Calu3 (cell line): ENCODE measurements around the gene CNDP2. TPM values are rescaled to one million over a fixed set of nuclear protein-coding genes. Genes with fewer than 3 reads are reported as not detected.

Experiments
- BruUV-seq: library from RNA; stranded (reverse); fragments of 400-500 nt; replicated peaks from 2 replicates; lab custom pipeline; 2021; lab: Mats Ljungman, UMichigan
- CTCF ChIA-PET: fragments of 300-600 bp; sonication (Branson Sonifier 250); formaldehyde crosslinking; loops from one replicate; lab custom pipeline; 2022; ENCODE audit warnings: antibody characterized with exemption; lab: Charles Lee
- DNase-seq: peaks from one replicate; pipeline ENCODE4 v3.0.0; 2022
- H3K27ac Mint-ChIP-seq: one replicate; pipeline ENCODE4 v1.8.0; 2022; ENCODE audit warnings: mixed read lengths; ENCODE audit not compliant: unreplicated experiment
- H3K27me3 Mint-ChIP-seq: one replicate; pipeline ENCODE4 v1.8.0; 2022; ENCODE audit warnings: mixed read lengths; ENCODE audit not compliant: unreplicated experiment
- H3K36me3 Mint-ChIP-seq: one replicate; pipeline ENCODE4 v1.8.0; 2022; ENCODE audit warnings: mild to moderate bottlenecking, moderate library complexity, mixed read lengths; ENCODE audit not compliant: insufficient read depth, unreplicated experiment
- H3K4me1 Mint-ChIP-seq: one replicate; pipeline ENCODE4 v1.8.0; 2022; ENCODE audit warnings: mild to moderate bottlenecking, low read depth, mixed read lengths; ENCODE audit not compliant: unreplicated experiment
- H3K4me3 Mint-ChIP-seq: one replicate; pipeline ENCODE4 v1.8.0; 2022; ENCODE audit warnings: mild to moderate bottlenecking, low read depth, moderate library complexity, mixed read lengths; ENCODE audit not compliant: unreplicated experiment
- H3K9me3 Mint-ChIP-seq: one replicate; pipeline ENCODE4 v1.8.0; 2022; ENCODE audit warnings: low read depth, mixed read lengths; ENCODE audit not compliant: unreplicated experiment
- CTCF ChIP-seq: fragments of 200-600 bp; IDR thresholded peaks from one replicate; pipeline ENCODE4 v1.8.0; 2022; ENCODE audit warnings: antibody characterized with exemption; ENCODE audit not compliant: unreplicated experiment
- intact Hi-C: fragments of 100-400 bp; cut with micrococcal nuclease; formaldehyde crosslinking; loops from one replicate; pipeline ENCODE4 v1.10.0; 2022; ENCODE audit not compliant: unreplicated experiment
- total RNA-seq: library from RNA; stranded (reverse); gene quantifications from 2 replicates; pipeline ENCODE4 v1.2.3, GENCODE V29; 2022

CNDP2 gene
- total RNA-seq, 1 experiment from 2014 or later: 279 TPM

- no TSS peak for BruUV-seq
- DNase-seq: no peak
- intact Hi-C loops: no loop called here
Measured at GRCh38 chr18:74450626-74451025, 45.5 kb upstream of the CNDP2 start.

DNA sequence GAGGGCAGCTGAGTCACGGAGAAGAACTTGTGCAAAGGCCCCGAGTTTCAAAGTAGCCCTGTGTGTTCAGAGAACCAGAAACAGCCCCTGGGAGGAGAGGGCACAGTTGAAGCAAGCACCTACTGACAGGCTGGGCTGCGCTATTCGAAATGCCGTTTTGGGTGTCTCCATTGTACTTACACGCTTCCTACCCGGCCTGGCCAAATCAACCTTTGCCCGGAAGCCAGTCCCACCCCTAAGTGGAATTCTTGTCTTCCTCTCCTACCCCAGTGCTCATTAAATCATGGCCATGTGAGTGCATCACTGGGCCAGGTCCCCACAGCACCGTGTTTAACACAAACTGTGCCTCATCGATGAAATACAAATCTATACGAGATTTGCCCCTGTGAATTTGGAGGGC, 45.0 kb upstream of the CNDP2 start:
- intact Hi-C loops: no loop called here
- TF ChIP-seq CTCF: no peak
- Mint-ChIP-seq H3K36me3 (no peaks in the 10 kb centered on the region), H3K4me3 (no peak overlapping the region), H3K9me3 (no peaks in the 10 kb centered on the region), H3K4me1 (no peaks in the 10 kb centered on the region), H3K27me3 (peaks cover 92% of the 10 kb centered on the region), H3K27ac (no peak overlapping the region)
- BruUV-seq: no TSS peak
- CTCF ChIA-PET: no interaction called here
- DNase-seq: no peak

More at GRCh38 chr18:74450626-74451025, 45.5 kb upstream of the CNDP2 start:
- TF ChIP-seq CTCF: no peak
- H3K4me1 Mint-ChIP-seq: no peaks in the 10 kb centered on the region
- H3K36me3 Mint-ChIP-seq: no peaks in the 10 kb centered on the region
- H3K4me3 Mint-ChIP-seq: no peak overlapping the region
- CTCF ChIA-PET: no interaction called here
- no peaks in the 10 kb centered on the region for H3K9me3 Mint-ChIP-seq
- peaks cover 92% of the 10 kb centered on the region for H3K27me3 Mint-ChIP-seq
- H3K27ac Mint-ChIP-seq: no peak overlapping the region

DNA sequence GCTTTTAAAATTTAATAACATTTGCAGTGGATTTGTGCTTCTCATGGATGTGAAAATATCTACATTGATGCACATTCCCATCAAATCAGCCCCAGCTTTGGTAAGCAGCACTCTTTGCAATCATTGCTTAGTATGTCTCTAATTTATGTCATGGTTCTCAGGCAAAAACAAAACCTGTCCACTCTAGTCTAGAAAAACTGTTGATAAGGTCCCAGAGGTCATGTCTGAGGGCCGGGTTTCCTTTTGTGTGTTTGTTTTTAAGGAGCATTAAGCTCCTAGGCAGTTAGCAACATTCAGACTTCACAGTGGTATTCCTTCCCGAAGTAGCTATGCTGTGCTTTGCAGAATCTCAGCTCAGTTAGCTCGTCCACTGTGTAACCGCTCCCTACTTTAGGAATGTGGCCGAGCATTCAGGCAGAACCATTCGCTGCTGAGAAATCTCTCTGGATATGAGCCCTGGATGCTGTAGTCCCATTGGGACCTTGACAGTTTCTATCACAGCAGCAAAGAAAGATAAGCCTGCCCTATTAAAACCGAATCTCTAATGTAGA, 43.1 kb upstream of the CNDP2 start:
- no peak overlapping the region for H3K4me3 Mint-ChIP-seq
- no peaks in the 10 kb centered on the region for H3K9me3 Mint-ChIP-seq
- no TSS peak for BruUV-seq
- peaks cover 8% of the 10 kb centered on the region for H3K4me1 Mint-ChIP-seq
- intact Hi-C loops: no loop called here
- no peak for DNase-seq
- peaks cover 5% of the 10 kb centered on the region for H3K36me3 Mint-ChIP-seq
- peaks cover 98% of the 10 kb centered on the region for H3K27me3 Mint-ChIP-seq
- no peak overlapping the region for H3K27ac Mint-ChIP-seq
- no peak for TF ChIP-seq CTCF
- CTCF ChIA-PET: no interaction called here

- H3K9me3 Mint-ChIP-seq: no peaks in the 10 kb centered on the region
- DNase-seq: no peak
- H3K27me3 Mint-ChIP-seq: peaks cover 98% of the 10 kb centered on the region
- intact Hi-C loops: no loop called here
- peaks cover 8% of the 10 kb centered on the region for H3K4me1 Mint-ChIP-seq
- H3K36me3 Mint-ChIP-seq: peaks cover 5% of the 10 kb centered on the region
- TF ChIP-seq CTCF: no peak
- H3K27ac Mint-ChIP-seq: no peak overlapping the region
- no peak overlapping the region for H3K4me3 Mint-ChIP-seq
- no TSS peak for BruUV-seq
- CTCF ChIA-PET: no interaction called here
Measured at GRCh38 chr18:74453642-74454198, 42.4 kb upstream of the CNDP2 start.
